ENCODE results near the gene CEP57L1.

DNA sequence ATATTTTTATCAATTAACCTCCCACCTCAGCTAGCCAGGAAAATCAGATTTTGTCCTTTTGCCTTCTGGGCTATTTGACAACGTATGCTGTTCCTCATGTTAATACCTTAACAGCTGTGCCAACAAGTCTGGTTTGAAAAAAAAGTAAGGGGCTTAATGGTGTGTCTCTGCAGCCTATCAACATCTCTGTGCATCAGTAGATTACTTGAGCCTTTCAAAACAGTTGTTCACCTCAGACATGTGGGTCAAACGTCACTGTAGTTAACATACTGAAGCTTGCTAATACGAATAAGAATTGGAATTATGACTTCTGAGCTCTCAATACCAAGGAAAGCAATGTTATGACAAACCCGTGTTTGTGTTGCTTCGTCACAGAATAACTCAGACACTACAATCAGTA is 23.0 kb downstream of the CEP57L1 start:
- TF ChIP-seq CTCF (conservative IDR thresholded peaks at IDR 0.05; ENCODE audit: low read depth, low read length) (no peak), EZH2 (IDR thresholded peaks at IDR 0.05; ENCODE audit: low read length, unreplicated experiment) (no peak), EZH2phosphoT487 (IDR thresholded peaks at IDR 0.05; ENCODE audit: borderline replicate concordance, low read length) (no peak)
